Mesenchymal stem cell (in vitro differentiated cells and primary cell): ENCODE measurements around the gene OPTC.

Source experiments
- DNase-seq: peaks from one replicate; pipeline ENCODE4 v3.0.0-alpha.2; 2013
- H2AFZ ChIP-seq: one replicate; pipeline ENCODE4 v1.6.1; 2013; ENCODE audit warnings: low read depth, mild to moderate bottlenecking, control low read depth, inconsistent platforms, low read length, moderate library complexity
- H2AK5ac ChIP-seq: 2 replicates; pipeline ENCODE4 v1.6.1; 2013; ENCODE audit warnings: low read length, moderate library complexity, mild to moderate bottlenecking, inconsistent platforms; ENCODE audit not compliant: severe bottlenecking
- H2BK120ac ChIP-seq: one replicate; pipeline ENCODE4 v1.6.1; 2013; ENCODE audit warnings: low read depth, mild to moderate bottlenecking, inconsistent platforms, low read length, moderate library complexity
- H2BK12ac ChIP-seq, 2 experiments: one replicate each; pipeline ENCODE4 v1.6.1; 2013; ENCODE audit warnings: inconsistent platforms in 2 of 2, low read length in 2 of 2, mild to moderate bottlenecking in 2 of 2, moderate library complexity in 2 of 2, control low read depth in 1 of 2
- H2BK15ac ChIP-seq: one replicate; pipeline ENCODE4 v1.6.1; 2013; ENCODE audit warnings: mild to moderate bottlenecking, low read depth, inconsistent platforms; ENCODE audit not compliant: poor library complexity, severe bottlenecking
- H2BK5ac ChIP-seq: 2 replicates; pipeline ENCODE4 v1.6.1; 2013; ENCODE audit warnings: low read depth, mild to moderate bottlenecking, low read length, control low read depth, inconsistent platforms; ENCODE audit not compliant: poor library complexity, severe bottlenecking
- H3K14ac ChIP-seq, 2 experiments: one replicate each; pipeline ENCODE4 v1.6.1; 2013; ENCODE audit warnings: inconsistent platforms in 2 of 2, low read length in 2 of 2, control low read depth in 1 of 2, mild to moderate bottlenecking in 1 of 2, moderate library complexity in 1 of 2
- H3K18ac ChIP-seq, 2 experiments: one replicate each; pipeline ENCODE4 v1.6.1; 2013; ENCODE audit warnings: inconsistent platforms in 2 of 2, low read length in 2 of 2, control low read depth in 1 of 2, low read depth in 1 of 2, mild to moderate bottlenecking in 1 of 2
- H3K23ac ChIP-seq, 2 experiments: one replicate each; pipeline ENCODE4 v1.6.1; 2013; ENCODE audit warnings: inconsistent platforms in 2 of 2, low read length in 2 of 2, mild to moderate bottlenecking in 2 of 2, moderate library complexity in 2 of 2, control low read depth in 1 of 2
- H3K27ac ChIP-seq: 2 replicates; pipeline ENCODE4 v1.5.1; 2013; ENCODE audit warnings: mild to moderate bottlenecking, moderate library complexity, low read length, control low read depth, inconsistent platforms; ENCODE audit not compliant: poor library complexity, severe bottlenecking
- H3K27me3 ChIP-seq, 2 experiments: 2 replicates each; pipeline versions ENCODE4 v1.6.1 to v1.7.0; 2013; ENCODE audit warnings: low read length in 2 of 2, mild to moderate bottlenecking in 2 of 2, moderate library complexity in 2 of 2, control low read depth in 1 of 2, inconsistent platforms in 1 of 2; ENCODE audit not compliant: control insufficient read depth in 1 of 2, insufficient read depth in 1 of 2
- H3K36me3 ChIP-seq, 2 experiments: 2 replicates each; pipeline versions ENCODE4 v1.6.1 to v1.7.0; 2013; ENCODE audit warnings: low read length in 2 of 2, control low read depth in 1 of 2, inconsistent platforms in 1 of 2, low read depth in 1 of 2, mild to moderate bottlenecking in 1 of 2; ENCODE audit not compliant: insufficient read depth in 2 of 2, control insufficient read depth in 1 of 2
- H3K4ac ChIP-seq, 2 experiments: one replicate each; pipeline ENCODE4 v1.6.1; 2013; ENCODE audit warnings: inconsistent platforms in 2 of 2, low read length in 2 of 2, mild to moderate bottlenecking in 2 of 2, moderate library complexity in 2 of 2, control low read depth in 1 of 2, low read depth in 1 of 2
- H3K4me1 ChIP-seq: 2 replicates; pipeline ENCODE4 v1.6.1; 2013; ENCODE audit warnings: low read depth, low read length, control low read depth; ENCODE audit not compliant: control insufficient read depth, insufficient read depth
- H3K4me2 ChIP-seq: 2 replicates; pipeline ENCODE4 v1.6.1; 2013; ENCODE audit warnings: low read length, mild to moderate bottlenecking, inconsistent platforms; ENCODE audit not compliant: poor library complexity, severe bottlenecking
- H3K4me3 ChIP-seq, 2 experiments: 2 replicates each; pipeline versions ENCODE4 v1.5.1 to v1.7.0; 2013; ENCODE audit warnings: low read length in 2 of 2, mild to moderate bottlenecking in 2 of 2, control low read depth in 1 of 2, low read depth in 1 of 2; ENCODE audit not compliant: insufficient read depth in 1 of 2
- H3K79me1 ChIP-seq: replicated peaks from 2 replicates; pipeline ENCODE4 v1.6.1; 2013; ENCODE audit warnings: mild to moderate bottlenecking, control low read depth, low read length, inconsistent platforms; ENCODE audit not compliant: poor library complexity, severe bottlenecking
- H3K9ac ChIP-seq: 2 replicates; pipeline ENCODE4 v1.7.0; 2013; ENCODE audit warnings: mild to moderate bottlenecking, low read length, moderate library complexity
- H3K9me3 ChIP-seq: 2 replicates; pipeline ENCODE4 v1.7.0; 2013; ENCODE audit warnings: mild to moderate bottlenecking, low read length; ENCODE audit not compliant: control insufficient read depth
- H4K8ac ChIP-seq: one replicate; pipeline ENCODE4 v1.6.1; 2013; ENCODE audit warnings: inconsistent platforms, mild to moderate bottlenecking, low read length, moderate library complexity
- H4K91ac ChIP-seq: one replicate; pipeline ENCODE4 v1.6.1; 2013; ENCODE audit warnings: mild to moderate bottlenecking, low read length, inconsistent platforms
- WGBS: methylation state at CpG from one replicate; pipeline ENCODE4 v1.1.7; 2013; ENCODE audit warnings: mixed read lengths; 5-methylcytosine and 5-hydroxymethylcytosine counted together

OPTC gene

GRCh38 chr1:203536575-203536974 is 42.6 kb downstream of the OPTC start:
- WGBS = 66% methylated on average over 1 of the region's 2 CpGs
- Histone ChIP-seq H3K23ac (no peak overlapping the region), H3K14ac (no peak overlapping the region), H3K4me2 (no peak overlapping the region), H2AK5ac (no peak overlapping the region), H3K9me3 (no peaks in the 10 kb centered on the region), H2BK120ac (no peak overlapping the region), H3K4ac (no peak overlapping the region), H2BK12ac (peak overlapping the region in 1 of 2 experiments; percentile 11), H4K8ac (no peak overlapping the region), H2BK15ac (no peak overlapping the region), H2BK5ac (no peak overlapping the region), H4K91ac (no peak overlapping the region), H3K36me3 (no peaks in the 10 kb centered on the region), H3K27ac (no peak overlapping the region), H3K27me3 (no peaks in the 10 kb centered on the region), H3K79me1 (no peaks in the 10 kb centered on the region), H3K18ac (no peak overlapping the region), H3K4me3 (no peak overlapping the region), H3K4me1 (peaks cover 2% of the 10 kb centered on the region), H3K9ac (no peak overlapping the region), H2AFZ (no peak overlapping the region)
- DNase-seq = no peak

GRCh38 chr1:203536980-203537455 is 43.1 kb downstream of the OPTC start:
- H3K9ac ChIP-seq = no peak overlapping the region
- no peak overlapping the region for H3K27ac ChIP-seq
- no peaks in the 10 kb centered on the region for H3K9me3 ChIP-seq
- no peak overlapping the region for H4K8ac ChIP-seq
- H2AFZ ChIP-seq = no peak overlapping the region
- no peak overlapping the region for H3K14ac ChIP-seq
- no peaks in the 10 kb centered on the region for H3K27me3 ChIP-seq
- peaks cover 2% of the 10 kb centered on the region for H3K4me1 ChIP-seq
- peak; percentile 84 for DNase-seq
- no peak overlapping the region for H4K91ac ChIP-seq
- no peaks in the 10 kb centered on the region for H3K36me3 ChIP-seq
- no peaks in the 10 kb centered on the region for H3K79me1 ChIP-seq
- 65% methylated on average over 3 of the region's 3 CpGs for WGBS
- H2BK12ac ChIP-seq = peak overlapping the region; percentile 11 to 67
- no peak overlapping the region for H2BK120ac ChIP-seq
- peak overlapping the region in 1 of 2 experiments; percentile 47 for H3K18ac ChIP-seq
- no peak overlapping the region for H3K4ac ChIP-seq
- H2AK5ac ChIP-seq = no peak overlapping the region
- H3K23ac ChIP-seq = no peak overlapping the region
- H3K4me2 ChIP-seq = no peak overlapping the region
- H3K4me3 ChIP-seq = no peak overlapping the region
- H2BK5ac ChIP-seq = no peak overlapping the region
- H2BK15ac ChIP-seq = no peak overlapping the region

GRCh38 chr1:203537806-203538464 is 44.0 kb downstream of the OPTC start:
- WGBS = 75% methylated on average over 5 of the region's 5 CpGs
- no peak for DNase-seq
- H3K79me1 ChIP-seq = no peaks in the 10 kb centered on the region

GRCh38 chr1:203538726-203539125 is 44.8 kb downstream of the OPTC start:
- Histone ChIP-seq H2AFZ (no peak overlapping the region), H3K14ac (no peak overlapping the region), H3K4me3 (no peak overlapping the region), H2BK15ac (no peak overlapping the region), H3K79me1 (no peaks in the 10 kb centered on the region), H2AK5ac (no peak overlapping the region), H2BK5ac (no peak overlapping the region), H3K23ac (no peak overlapping the region), H2BK12ac (no peak overlapping the region), H4K91ac (no peak overlapping the region), H3K4ac (no peak overlapping the region), H3K9ac (no peak overlapping the region), H4K8ac (no peak overlapping the region), H3K36me3 (no peaks in the 10 kb centered on the region), H3K9me3 (no peaks in the 10 kb centered on the region), H3K27ac (no peak overlapping the region), H3K4me1 (peaks cover 2% of the 10 kb centered on the region), H3K27me3 (no peaks in the 10 kb centered on the region), H2BK120ac (no peak overlapping the region), H3K4me2 (no peak overlapping the region), H3K18ac (no peak overlapping the region)
- WGBS = 67% methylated on average over 1 of the region's 1 CpG
- DNase-seq = no peak

More at GRCh38 chr1:203537806-203538464, 44.0 kb downstream of the OPTC start:
- Histone ChIP-seq H4K91ac (no peak overlapping the region), H3K4me3 (no peak overlapping the region), H2BK120ac (no peak overlapping the region), H2BK15ac (peak overlapping the region; percentile 86), H3K4me1 (peaks cover 2% of the 10 kb centered on the region), H3K36me3 (no peaks in the 10 kb centered on the region), H3K18ac (peak overlapping the region; percentile 59 to 64), H3K23ac (no peak overlapping the region), H4K8ac (no peak overlapping the region), H3K4ac (peak overlapping the region in 1 of 2 experiments; percentile 11), H3K27ac (no peak overlapping the region), H3K14ac (peak overlapping the region in 1 of 2 experiments; percentile 70), H3K27me3 (no peaks in the 10 kb centered on the region), H3K4me2 (no peak overlapping the region), H2AFZ (peak overlapping the region; percentile 23), H3K9me3 (no peaks in the 10 kb centered on the region), H2AK5ac (no peak overlapping the region), H2BK12ac (peak overlapping the region; percentile 15 to 42), H3K9ac (no peak overlapping the region), H2BK5ac (no peak overlapping the region)
